Dedifferentiated amniotic fluid mesenchymal stem cell (primary cell): ENCODE results near the gene PAX6.
A peak's percentile ranks its signal among the peaks of the same experiment; 100 is the strongest.

ENCODE experiments used
- DNase-seq: peaks from one replicate; pipeline ENCODE4 v3.0.0-alpha.2; 2016; ENCODE audit errors: extremely low spot score

PAX6 gene

GRCh38 chr11:31798057-31798553 is 13.0 kb downstream of the PAX6 start:
- DNase-seq, result no peak

GRCh38 chr11:31797190-31798056 is 13.7 kb downstream of the PAX6 start:
- DNase-seq, result no peak

- DNase-seq, result no peak
Measured at GRCh38 chr11:31796499-31797189, 14.5 kb downstream of the PAX6 start.

- DNase-seq, result no peak
Measured at GRCh38 chr11:31795706-31796498, 15.2 kb downstream of the PAX6 start.

- no peak for DNase-seq
Measured at GRCh38 chr11:31794548-31794947, 16.6 kb downstream of the PAX6 start.

GRCh38 chr11:31793264-31793663 is 17.9 kb downstream of the PAX6 start:
- DNase-seq, result no peak

- DNase-seq, result no peak
Measured at GRCh38 chr11:31792456-31792855, 18.7 kb downstream of the PAX6 start.

- no peak for DNase-seq
Measured at GRCh38 chr11:31792036-31792435, 19.1 kb downstream of the PAX6 start.

GRCh38 chr11:31790649-31791048 is 20.5 kb downstream of the PAX6 start:
- no peak for DNase-seq

- no peak for DNase-seq
Measured at GRCh38 chr11:31788085-31788484, 23.0 kb downstream of the PAX6 start.

- no peak for DNase-seq
Measured at GRCh38 chr11:31786996-31787685, 24.0 kb downstream of the PAX6 start.

GRCh38 chr11:31784611-31785010 is 26.5 kb downstream of the PAX6 start:
- no peak for DNase-seq

- no peak for DNase-seq
Measured at GRCh38 chr11:31783252-31783651, 27.9 kb downstream of the PAX6 start.

- no peak for DNase-seq
Measured at GRCh38 chr11:31782257-31782656, 28.9 kb downstream of the PAX6 start.

GRCh38 chr11:31780480-31780971 is 30.6 kb downstream of the PAX6 start:
- no peak for DNase-seq

- DNase-seq, result no peak
Measured at GRCh38 chr11:31780078-31780477, 31.0 kb downstream of the PAX6 start.

GRCh38 chr11:31779374-31779791 is 31.7 kb downstream of the PAX6 start:
- DNase-seq, result peak; percentile 58

- DNase-seq, result no peak
Measured at GRCh38 chr11:31772412-31772811, 38.7 kb downstream of the PAX6 start.

- no peak for DNase-seq
Measured at GRCh38 chr11:31770011-31770700, 41.0 kb downstream of the PAX6 start.

- DNase-seq, result no peak
Measured at GRCh38 chr11:31768749-31769640, 42.1 kb downstream of the PAX6 start.
